Kidney glomerular epithelial cell (primary cell): ENCODE results near the gene LRPAP1.
"Not testable (repeated sequence)": the region's sequence is repeated elsewhere in the genome, so short reads cannot be mapped to it uniquely, and the experiment has no call there.

ENCODE experiments used
- DNase-seq: peaks from one replicate; lab custom pipeline; 2025; lab: John Stamatoyannopoulos, UW

Gene LRPAP1

DNA sequence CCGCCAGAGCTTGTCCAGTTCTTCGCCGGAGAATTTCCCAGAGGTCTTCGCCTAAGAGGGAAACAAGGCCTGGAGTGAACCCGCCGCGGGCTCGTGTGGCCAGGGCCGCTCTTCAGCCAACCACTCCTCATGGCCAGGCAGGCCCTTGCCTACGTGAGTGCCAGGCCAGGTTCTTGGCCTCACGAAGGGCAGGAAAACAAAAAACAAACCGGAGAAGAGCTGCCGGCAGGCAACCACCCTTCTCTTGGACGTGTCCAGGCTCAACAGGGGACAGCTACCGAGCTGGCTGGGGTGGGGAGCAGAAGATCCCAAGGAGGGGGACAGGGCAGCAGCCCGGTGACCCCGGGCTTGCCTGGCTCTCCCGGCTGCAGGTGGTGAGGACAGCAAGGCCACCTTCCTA lies 13.3 kb downstream of the LRPAP1 start:
- no peak for DNase-seq

- DNase-seq = no peak
Observed at GRCh38 chr4:3518511-3518880, 13.7 kb downstream of the LRPAP1 start.

DNA sequence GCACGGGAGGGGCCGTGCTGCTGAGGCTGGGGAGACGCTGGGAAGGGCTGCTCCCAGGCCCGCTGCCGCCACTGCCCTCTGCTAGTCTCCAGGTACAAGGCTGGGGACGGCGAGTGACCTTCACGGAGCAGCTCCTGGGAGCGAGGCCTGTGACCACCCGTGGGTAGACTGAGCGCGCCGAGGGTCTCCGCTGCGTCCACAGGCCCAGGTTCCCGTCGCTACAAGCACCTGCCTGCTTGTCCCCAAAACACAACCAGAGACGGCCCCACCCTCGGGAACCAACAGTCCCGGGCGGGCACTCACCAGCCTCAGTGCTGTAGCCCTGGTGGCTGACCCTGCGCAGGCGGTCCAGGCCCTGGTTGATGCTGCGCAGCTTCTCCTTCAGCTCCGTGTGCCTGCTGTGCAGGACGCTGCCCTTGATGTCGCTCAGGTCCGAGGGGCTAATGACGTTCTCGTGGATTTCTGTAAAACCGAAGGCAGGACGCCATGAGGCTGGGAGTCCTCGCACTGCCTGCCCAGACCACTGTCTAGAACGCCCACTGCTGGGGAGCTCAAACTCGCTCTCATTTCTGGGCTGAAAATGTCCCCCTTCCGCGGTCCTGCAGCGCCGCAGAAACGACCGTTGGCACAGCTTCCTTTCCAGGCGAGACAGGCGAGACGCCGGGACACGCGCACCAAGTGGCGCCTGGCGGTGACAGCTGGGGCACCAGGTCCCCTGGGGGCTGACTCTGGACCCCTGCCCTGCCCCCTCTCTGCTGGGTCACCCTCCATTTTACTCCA lies 14.3 kb downstream of the LRPAP1 start:
- no peak for DNase-seq

DNA sequence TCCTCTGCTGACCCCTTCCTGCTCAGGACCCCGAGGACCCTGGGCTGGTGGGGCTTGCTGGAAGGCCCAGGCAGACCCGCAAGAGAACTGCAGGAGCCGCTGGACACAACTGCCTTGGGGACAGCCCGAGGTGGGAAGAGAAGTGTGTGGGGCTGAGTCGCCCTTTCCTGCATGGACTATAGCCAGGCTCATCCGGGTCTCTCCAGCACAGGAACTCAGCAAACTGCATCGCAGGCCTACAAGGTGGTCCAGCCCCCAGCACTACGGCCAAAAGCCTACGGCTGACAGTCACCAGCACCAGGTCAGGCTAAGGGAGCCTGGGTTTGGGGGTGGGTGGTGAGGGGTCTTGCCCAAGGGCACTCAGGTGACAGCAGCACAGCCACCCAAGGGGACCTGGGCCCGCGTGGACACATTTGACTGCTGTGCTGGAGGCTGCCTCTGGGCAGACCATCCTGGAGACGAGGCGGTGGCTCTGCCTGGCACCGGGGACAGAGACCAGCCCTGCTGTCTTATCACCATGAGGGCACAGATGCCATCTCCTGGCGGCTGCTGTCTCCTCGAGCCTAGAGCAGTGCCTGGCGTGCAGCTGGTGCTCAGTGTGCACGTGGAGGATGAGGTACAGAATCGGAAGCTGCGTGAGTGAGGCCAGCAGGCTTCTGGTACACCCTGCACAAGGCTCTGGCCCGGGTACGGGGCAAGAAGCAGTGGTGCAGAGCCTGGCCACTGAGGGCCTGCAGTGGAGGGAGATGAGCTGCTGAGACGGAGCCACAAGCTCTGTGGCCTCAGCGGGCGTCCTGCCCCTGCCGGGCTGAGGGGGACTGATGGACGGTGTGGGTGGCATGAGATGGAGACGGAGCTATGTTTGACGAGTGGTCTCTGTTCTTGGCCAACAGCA lies 15.1 kb downstream of the LRPAP1 start:
- no peak for DNase-seq

DNA sequence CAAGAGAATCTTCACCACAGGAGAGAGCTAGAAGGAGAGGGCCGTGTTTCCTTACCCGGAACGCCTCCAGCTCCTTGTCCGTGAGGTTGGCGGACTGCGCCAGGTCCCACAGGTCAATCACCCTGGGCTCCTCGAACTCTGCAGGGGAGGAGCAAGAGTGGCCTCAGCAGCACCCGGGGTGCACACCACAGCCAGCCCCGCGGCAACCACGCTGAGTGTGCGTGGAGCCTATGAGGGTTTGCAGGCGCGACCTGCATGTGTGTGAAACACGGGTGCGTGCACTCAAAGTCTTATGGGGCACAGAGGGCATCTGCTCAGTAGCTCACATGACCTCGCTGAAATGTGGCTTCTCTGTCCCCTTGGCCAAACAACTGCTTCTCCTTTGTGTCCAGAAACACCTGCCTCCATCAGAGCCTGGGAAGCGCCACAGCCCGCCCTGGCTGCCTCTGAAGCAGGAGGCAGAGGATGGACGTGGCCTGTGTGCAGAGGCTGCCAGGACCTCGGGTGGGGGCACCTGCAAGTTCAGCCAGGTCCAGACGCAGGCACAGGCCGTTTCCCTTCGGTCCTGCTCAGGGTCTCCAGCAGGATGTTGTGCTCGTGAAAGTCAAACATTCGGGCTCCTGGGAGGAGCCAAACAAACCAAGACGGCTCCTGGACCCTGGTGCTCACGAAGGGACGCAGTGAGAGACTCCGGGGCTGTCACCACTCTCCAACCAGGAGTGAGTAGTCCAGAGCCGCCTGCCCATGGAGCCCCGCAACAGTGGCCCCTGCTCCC lies 16.0 kb downstream of the LRPAP1 start:
- DNase-seq = no peak

DNA sequence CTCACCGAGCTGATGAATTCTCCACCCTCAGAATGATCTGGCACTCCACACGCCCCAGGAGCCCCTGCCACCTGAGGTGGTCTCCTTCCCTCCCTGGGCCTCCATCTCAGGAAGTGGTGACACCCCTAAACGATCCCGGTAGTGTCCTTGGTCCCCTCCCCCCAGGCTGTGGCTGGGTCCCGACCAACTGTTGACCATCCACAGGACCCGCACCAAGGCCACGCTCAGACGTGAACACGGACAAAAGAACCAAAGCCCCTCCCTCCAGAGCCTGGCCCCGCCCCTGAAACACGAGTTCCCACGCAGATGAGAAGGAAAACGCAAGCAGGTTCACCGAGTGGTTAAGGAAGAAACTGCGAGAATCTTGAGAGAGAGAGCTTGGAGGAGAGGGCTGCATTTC lies 16.6 kb downstream of the LRPAP1 start:
- DNase-seq = no peak

GRCh38 chr4:3514806-3515501 lies 17.3 kb downstream of the LRPAP1 start:
- DNase-seq = no peak

GRCh38 chr4:3514221-3514780 lies 17.9 kb downstream of the LRPAP1 start:
- no peak for DNase-seq

- no peak for DNase-seq
Observed at GRCh38 chr4:3513807-3514206, 18.4 kb downstream of the LRPAP1 start.

DNA sequence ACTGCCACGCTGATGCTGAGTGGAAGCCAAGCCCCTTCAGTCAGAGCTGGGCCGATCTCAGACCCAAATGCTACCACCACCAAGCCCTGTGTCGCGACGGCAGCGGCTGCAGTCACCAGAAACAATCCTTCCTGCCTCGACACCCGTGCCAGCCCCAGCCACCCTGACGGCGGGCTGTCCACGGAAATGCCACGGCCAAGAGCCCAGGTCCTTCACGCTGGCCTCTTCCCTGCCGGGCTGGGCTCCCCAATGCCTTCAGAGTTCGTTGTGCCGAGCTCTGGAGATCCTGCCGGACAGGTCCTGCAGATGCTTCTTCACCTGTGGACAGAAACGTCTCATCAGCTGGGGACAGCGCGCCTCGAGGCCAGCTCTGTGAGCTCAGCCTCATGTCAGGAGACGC lies 19.5 kb downstream of the LRPAP1 start:
- no peak for DNase-seq

- DNase-seq = no peak
Observed at GRCh38 chr4:3512279-3512678, 19.9 kb downstream of the LRPAP1 start.

DNA sequence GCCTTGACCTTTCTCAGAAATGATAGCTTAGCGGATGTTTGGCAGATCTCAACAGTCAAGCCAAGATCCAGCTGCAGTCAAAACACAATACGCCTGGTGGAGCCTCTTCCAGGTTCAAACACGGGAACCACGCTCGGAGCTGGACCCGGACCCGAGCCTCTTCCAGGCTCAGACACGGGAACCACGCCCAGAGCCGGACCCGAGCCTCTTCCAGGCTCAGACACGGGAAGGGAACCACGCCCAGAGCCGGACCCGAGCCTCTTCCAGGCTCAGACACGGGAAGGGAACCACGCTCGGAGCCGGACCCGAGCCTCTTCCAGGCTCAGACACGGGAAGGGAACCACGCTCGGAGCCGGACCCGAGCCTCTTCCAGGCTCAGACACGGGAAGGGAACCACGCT lies 20.6 kb downstream of the LRPAP1 start:
- DNase-seq = not testable (repeated sequence)

DNA sequence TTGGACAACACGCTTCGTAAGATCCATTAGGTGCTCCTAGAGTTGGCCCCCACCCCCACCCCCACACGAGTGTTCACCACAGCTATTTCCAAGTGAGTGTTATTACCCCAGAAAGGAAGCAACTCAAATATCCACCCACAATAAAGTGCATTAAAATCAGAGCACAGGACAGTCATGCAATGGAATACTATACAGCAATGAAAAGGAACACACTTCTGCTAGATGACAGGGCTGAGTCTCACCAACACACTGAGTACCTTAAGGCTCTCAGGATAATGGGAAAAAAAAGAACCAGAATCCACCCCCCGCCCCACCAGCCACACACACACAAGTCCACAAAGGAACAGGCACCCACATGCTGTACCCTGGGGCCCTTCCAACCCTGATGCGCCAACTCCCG lies 21.0 kb downstream of the LRPAP1 start:
- no peak for DNase-seq

DNA sequence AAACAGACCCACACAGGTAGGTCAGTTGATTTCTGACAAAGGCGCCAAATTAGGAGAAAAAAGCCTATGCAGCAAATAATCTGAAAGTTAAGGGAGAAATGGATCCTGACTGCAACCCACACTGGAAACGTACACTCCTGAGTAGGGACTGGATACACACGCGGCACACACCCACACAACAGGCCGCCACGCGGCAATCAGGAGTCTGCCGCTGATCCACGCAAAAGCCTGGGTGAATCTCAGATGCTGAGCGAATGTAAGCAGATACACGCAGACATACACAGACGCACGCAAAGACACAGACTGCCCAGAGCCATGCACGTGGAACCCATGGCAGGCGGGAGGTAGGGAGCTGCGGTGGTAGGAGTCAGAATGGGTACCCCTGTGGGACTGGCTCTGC lies 21.7 kb downstream of the LRPAP1 start:
- no peak for DNase-seq

- no peak for DNase-seq
Observed at GRCh38 chr4:3508542-3508941, 23.7 kb downstream of the LRPAP1 start.

- DNase-seq = no peak
Observed at GRCh38 chr4:3505231-3505630, 27.0 kb downstream of the LRPAP1 start.

GRCh38 chr4:3502941-3503936 lies 29.0 kb downstream of the LRPAP1 start:
- no peak for DNase-seq

- no peak for DNase-seq
Observed at GRCh38 chr4:3501825-3502425, 30.3 kb downstream of the LRPAP1 start.

GRCh38 chr4:3501126-3501824 lies 30.9 kb downstream of the LRPAP1 start:
- no peak for DNase-seq
